ENCODE results near the gene ESPNL. TPM values are rescaled to one million over a fixed set of nuclear protein-coding genes. Genes with fewer than 3 reads are reported as not detected.

ESPNL gene
- total RNA-seq, 1 experiment from 2014 or later: 0.85 TPM

DNA sequence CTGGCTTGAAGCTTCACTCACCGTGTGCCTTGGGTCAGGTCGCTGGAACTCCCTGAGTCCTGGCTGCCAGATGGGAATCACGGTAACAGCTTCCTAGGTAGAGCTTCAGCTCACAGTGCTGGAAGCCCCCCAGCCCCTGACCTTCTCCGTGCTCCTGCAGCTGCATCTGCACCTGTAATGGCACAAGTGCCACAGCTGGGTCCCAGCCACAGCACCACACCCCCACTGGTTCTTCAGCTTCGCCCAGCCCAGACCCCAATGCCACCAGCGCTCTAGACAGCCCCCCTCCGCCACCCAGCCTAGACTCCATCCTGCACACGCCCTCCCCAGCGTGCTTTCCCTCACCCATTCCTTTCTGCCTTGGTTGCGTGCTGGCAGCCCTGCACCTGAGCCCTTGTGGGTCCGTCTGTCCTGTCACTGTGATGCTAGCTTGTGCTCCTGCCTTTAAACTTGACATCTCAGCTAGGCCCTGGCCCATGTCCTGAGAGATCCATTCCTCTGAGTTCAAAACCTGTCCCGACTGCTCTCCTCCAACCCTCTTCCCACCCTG is 7.6 kb upstream of the ESPNL start:
- 0 out of 2 replicates have a peak, but pooled peaks have one; percentile 16 for ATAC-seq
- Histone ChIP-seq H3K9me3 (ENCODE audit: control insufficient read depth, insufficient read depth, low read depth, low read length) (no peaks in the 10 kb centered on the region), H3K27ac (ENCODE audit: low read length) (no peak overlapping the region), H3K36me3 (ENCODE audit: control insufficient read depth, insufficient read depth, low read length) (no peaks in the 10 kb centered on the region), H3K4me3 (ENCODE audit: low read depth in 2 of 2, low read length in 2 of 2) (no peak overlapping the region), H3K27me3 (ENCODE audit: control insufficient read depth, insufficient read depth, low read length) (no peaks in the 10 kb centered on the region), H3K4me1 (ENCODE audit: control insufficient read depth, insufficient read depth, low read length) (no peaks in the 10 kb centered on the region)
- in situ Hi-C loops (cut with HindIII; ENCODE audit: low pct_unique_long_range_greater_than_20kb, low sequenced_read_pairs): no loop called here
- TF ChIP-seq, protein P1, sequence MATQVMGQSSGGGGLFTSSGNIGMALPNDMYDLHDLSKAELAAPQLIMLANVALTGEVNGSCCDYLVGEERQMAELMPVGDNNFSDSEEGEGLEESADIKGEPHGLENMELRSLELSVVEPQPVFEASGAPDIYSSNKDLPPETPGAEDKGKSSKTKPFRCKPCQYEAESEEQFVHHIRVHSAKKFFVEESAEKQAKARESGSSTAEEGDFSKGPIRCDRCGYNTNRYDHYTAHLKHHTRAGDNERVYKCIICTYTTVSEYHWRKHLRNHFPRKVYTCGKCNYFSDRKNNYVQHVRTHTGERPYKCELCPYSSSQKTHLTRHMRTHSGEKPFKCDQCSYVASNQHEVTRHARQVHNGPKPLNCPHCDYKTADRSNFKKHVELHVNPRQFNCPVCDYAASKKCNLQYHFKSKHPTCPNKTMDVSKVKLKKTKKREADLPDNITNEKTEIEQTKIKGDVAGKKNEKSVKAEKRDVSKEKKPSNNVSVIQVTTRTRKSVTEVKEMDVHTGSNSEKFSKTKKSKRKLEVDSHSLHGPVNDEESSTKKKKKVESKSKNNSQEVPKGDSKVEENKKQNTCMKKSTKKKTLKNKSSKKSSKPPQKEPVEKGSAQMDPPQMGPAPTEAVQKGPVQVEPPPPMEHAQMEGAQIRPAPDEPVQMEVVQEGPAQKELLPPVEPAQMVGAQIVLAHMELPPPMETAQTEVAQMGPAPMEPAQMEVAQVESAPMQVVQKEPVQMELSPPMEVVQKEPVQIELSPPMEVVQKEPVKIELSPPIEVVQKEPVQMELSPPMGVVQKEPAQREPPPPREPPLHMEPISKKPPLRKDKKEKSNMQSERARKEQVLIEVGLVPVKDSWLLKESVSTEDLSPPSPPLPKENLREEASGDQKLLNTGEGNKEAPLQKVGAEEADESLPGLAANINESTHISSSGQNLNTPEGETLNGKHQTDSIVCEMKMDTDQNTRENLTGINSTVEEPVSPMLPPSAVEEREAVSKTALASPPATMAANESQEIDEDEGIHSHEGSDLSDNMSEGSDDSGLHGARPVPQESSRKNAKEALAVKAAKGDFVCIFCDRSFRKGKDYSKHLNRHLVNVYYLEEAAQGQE (IDR thresholded peaks at IDR 0.05; ENCODE audit: insufficient read depth in 1 of 2, low read depth in 2 of 2, low read length in 1 of 2): no peak
- no peak for TF ChIP-seq POLR2AphosphoS5 (IDR thresholded peaks at IDR 0.05; ENCODE audit: low read depth, low read length)
- TF ChIP-seq SIN3A (IDR thresholded peaks at IDR 0.05; ENCODE audit: borderline replicate concordance, insufficient read depth, low read depth, low read length): no peak
- TF ChIP-seq, protein P2, sequence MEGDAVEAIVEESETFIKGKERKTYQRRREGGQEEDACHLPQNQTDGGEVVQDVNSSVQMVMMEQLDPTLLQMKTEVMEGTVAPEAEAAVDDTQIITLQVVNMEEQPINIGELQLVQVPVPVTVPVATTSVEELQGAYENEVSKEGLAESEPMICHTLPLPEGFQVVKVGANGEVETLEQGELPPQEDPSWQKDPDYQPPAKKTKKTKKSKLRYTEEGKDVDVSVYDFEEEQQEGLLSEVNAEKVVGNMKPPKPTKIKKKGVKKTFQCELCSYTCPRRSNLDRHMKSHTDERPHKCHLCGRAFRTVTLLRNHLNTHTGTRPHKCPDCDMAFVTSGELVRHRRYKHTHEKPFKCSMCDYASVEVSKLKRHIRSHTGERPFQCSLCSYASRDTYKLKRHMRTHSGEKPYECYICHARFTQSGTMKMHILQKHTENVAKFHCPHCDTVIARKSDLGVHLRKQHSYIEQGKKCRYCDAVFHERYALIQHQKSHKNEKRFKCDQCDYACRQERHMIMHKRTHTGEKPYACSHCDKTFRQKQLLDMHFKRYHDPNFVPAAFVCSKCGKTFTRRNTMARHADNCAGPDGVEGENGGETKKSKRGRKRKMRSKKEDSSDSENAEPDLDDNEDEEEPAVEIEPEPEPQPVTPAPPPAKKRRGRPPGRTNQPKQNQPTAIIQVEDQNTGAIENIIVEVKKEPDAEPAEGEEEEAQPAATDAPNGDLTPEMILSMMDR (IDR thresholded peaks at IDR 0.05): no peak
- TF ChIP-seq TCF7L2 (IDR thresholded peaks at IDR 0.05; ENCODE audit: low read depth, low read length): no peak
- ChIA-PET POLR2A (no interaction called here), CTCF (no interaction called here)
- no TSS peak for BruUV-seq (replicated peaks)
- no peak for DNase-seq (ENCODE audit: low read depth, low spot score)
- intact Hi-C loops (cut with micrococcal nuclease; ENCODE audit: unreplicated experiment): no loop called here

DNA sequence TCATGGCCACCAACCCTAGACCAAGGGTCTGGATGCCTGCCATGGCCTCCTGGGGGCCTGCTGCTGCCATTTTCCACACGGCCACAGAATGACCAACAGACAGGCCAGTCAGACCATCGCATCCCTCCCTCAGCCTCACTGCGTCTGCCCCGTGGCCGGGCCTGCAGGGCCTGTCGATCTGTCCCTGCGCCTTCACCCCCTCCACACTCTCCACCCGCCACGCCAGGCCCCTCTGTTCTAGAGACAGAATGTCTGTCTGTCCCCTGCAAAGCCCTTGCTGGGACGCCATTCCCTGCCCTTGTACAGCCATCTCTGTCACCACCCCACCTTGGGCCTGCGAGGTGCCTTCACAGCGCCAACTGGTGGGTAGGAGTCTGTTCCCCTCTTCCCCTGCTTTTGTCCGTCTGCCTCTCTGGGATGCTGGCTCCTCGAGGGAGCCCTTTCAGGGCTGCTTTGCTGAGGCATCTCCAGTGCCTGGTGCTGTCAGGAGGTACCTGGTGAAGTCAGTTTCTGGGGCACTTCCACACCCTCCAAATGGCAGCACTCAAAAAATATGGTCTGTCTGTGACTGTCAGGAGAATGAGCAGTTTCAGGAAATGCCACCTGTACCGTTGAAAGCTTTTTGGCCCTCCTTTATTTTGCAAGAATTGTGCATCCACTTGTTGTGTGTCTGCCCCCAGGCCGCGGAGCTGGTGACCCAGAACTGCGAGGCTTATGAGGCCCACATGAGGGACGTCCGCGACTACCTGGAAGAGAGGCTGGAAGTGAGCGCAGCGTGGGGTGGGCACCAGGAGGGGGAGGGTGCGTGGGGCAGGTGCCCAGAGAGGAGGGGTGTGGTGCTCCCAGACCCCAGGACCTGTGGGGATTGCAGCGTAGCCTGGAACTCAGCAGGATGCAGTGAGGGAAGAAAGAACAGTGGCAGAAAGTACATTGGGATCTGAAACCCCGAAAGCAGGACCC is 6.7 kb upstream of the ESPNL start:
- Histone ChIP-seq H3K27me3 (ENCODE audit: control insufficient read depth, insufficient read depth, low read length) (no peaks in the 10 kb centered on the region), H3K4me3 (ENCODE audit: low read depth in 2 of 2, low read length in 2 of 2) (no peak overlapping the region), H3K9me3 (ENCODE audit: control insufficient read depth, insufficient read depth, low read depth, low read length) (no peaks in the 10 kb centered on the region), H3K27ac (ENCODE audit: low read length) (no peak overlapping the region), H3K36me3 (ENCODE audit: control insufficient read depth, insufficient read depth, low read length) (no peaks in the 10 kb centered on the region), H3K4me1 (ENCODE audit: control insufficient read depth, insufficient read depth, low read length) (peaks cover 2% of the 10 kb centered on the region; the same call in 1 of the 2 replicates)
- intact Hi-C loops (cut with micrococcal nuclease; ENCODE audit: unreplicated experiment): no loop called here
- in situ Hi-C loops (cut with HindIII; ENCODE audit: low pct_unique_long_range_greater_than_20kb, low sequenced_read_pairs): no loop called here
- DNase-seq (ENCODE audit: low read depth, low spot score) (no peak), ATAC-seq (no peak)
- TF ChIP-seq, protein P2 (IDR thresholded peaks at IDR 0.05): no peak
- TF ChIP-seq POLR2AphosphoS5 (IDR thresholded peaks at IDR 0.05; ENCODE audit: low read depth, low read length) (no peak), TCF7L2 (IDR thresholded peaks at IDR 0.05; ENCODE audit: low read depth, low read length) (no peak), SIN3A (IDR thresholded peaks at IDR 0.05; ENCODE audit: borderline replicate concordance, insufficient read depth, low read depth, low read length) (no peak)
- TF ChIP-seq, protein P1 (IDR thresholded peaks at IDR 0.05; ENCODE audit: insufficient read depth in 1 of 2, low read depth in 2 of 2, low read length in 1 of 2): no peak
- ChIA-PET CTCF (no interaction called here), POLR2A (no interaction called here)
- no TSS peak for BruUV-seq (replicated peaks)

All from Panc1 (cell line).